Prostate gland (tissue), 2 donors: ENCODE results near the gene SMIM7.

Source experiments
- CTCF ChIP-seq, 4 experiments: fragments of 200-600 bp in 2 of 4; fragments of 450-650 bp in 2 of 4; sonication (generic) in 2 of 4; IDR thresholded peaks; 1 replicate in 3 of 4; 2 replicates in 1 of 4; pipeline ENCODE4 v1.5.1; 2016 to 2019; ENCODE audit warnings: antibody characterized with exemption in 4 of 4, mild to moderate bottlenecking in 2 of 4, moderate library complexity in 2 of 4
- POLR2A ChIP-seq: fragments of 450-650 bp; IDR thresholded peaks from one replicate; pipeline ENCODE4 v1.6.1; 2016; ENCODE audit warnings: antibody characterized with exemption, mild to moderate bottlenecking
- POLR2AphosphoS5 ChIP-seq: sonication (generic); formaldehyde crosslinking; IDR thresholded peaks from one replicate; pipeline ENCODE4 v1.6.1; 2017; ENCODE audit warnings: antibody characterized with exemption

DNA sequence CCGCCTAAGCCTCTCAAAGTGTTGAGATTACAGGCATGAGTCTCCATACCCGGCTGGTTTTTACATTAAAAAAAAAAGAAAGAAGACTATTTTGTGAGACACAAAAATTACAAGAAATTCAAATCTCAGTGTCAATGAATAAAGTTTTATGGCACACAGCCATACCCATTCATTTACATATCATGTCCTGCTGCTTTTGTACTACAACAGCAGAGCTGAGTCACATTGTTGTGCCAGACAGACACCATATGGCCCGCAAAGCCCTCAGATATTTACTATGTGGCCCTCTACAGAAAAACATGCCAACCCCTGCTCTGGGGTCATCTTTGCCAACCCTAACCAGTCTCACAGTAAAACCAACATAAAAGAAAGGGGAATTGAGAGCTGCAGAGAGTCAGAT is 5.3 kb downstream of the SMIM7 start:
- TF ChIP-seq CTCF (IDR thresholded peaks at IDR 0.05) (no peak), POLR2A (no peak), POLR2AphosphoS5 (no peak)
